OCI-LY7 (cell line): ENCODE measurements around the gene GLP1R. TPM values are rescaled to one million over a fixed set of nuclear protein-coding genes. Genes with fewer than 3 reads are reported as not detected.

Source experiments
- BruUV-seq: library from RNA; stranded (reverse); fragments of 400-500 nt; replicated peaks from 2 replicates; lab custom pipeline; 2021; lab: Mats Ljungman, UMichigan
- CTCF ChIA-PET: fragments of 300-600 bp; sonication (Branson Sonifier 250); formaldehyde crosslinking; loops from one replicate; lab custom pipeline; 2022; ENCODE audit warnings: antibody characterized with exemption; ENCODE audit not compliant: unreplicated experiment; lab: Charles Lee
- POLR2A ChIA-PET: fragments of 300-600 bp; sonication (Branson Sonifier 250); formaldehyde crosslinking; loops from one replicate; lab custom pipeline; 2022; ENCODE audit warnings: antibody characterized with exemption; lab: Charles Lee
- DNase-seq: peaks from one replicate; pipeline ENCODE4 v3.0.0-alpha.2; 2015; ENCODE audit warnings: low spot score
- H2AFZ ChIP-seq: fragments of 200-600 bp; sonication (generic), shearing (Covaris generic); 2 replicates; pipeline ENCODE4 v1.6.1; 2014; ENCODE audit warnings: mild to moderate bottlenecking, antibody characterized with exemption, low read length, moderate library complexity
- H3K27ac ChIP-seq: fragments of 200-600 bp; sonication (generic); 2 replicates; pipeline ENCODE4 v1.5.1; 2014; ENCODE audit warnings: mixed run types, low read depth, mild to moderate bottlenecking, moderate library complexity, low read length, inconsistent platforms; ENCODE audit not compliant: poor library complexity, severe bottlenecking
- H3K36me3 ChIP-seq: fragments of 200-600 bp; sonication (generic); 2 replicates; pipeline ENCODE4 v1.6.1; 2014; ENCODE audit warnings: mild to moderate bottlenecking, antibody characterized with exemption, low read length, moderate library complexity, mixed read lengths; ENCODE audit not compliant: insufficient read depth
- H3K4me1 ChIP-seq: fragments of 200-600 bp; sonication (generic); 2 replicates; pipeline ENCODE4 v1.5.1; 2014; ENCODE audit warnings: mild to moderate bottlenecking, low read length; ENCODE audit not compliant: insufficient read depth, poor library complexity, severe bottlenecking
- H3K4me2 ChIP-seq: fragments of 200-600 bp; sonication (generic); 2 replicates; pipeline ENCODE4 v1.6.1; 2014; ENCODE audit warnings: mild to moderate bottlenecking, low read length
- H3K4me3 ChIP-seq: fragments of 200-600 bp; sonication (generic); 2 replicates; pipeline ENCODE4 v1.5.1; 2014; ENCODE audit warnings: mild to moderate bottlenecking, low read depth, low read length; ENCODE audit not compliant: poor library complexity, severe bottlenecking
- H3K79me2 ChIP-seq: fragments of 200-600 bp; sonication (generic); 2 replicates; pipeline ENCODE4 v1.6.1; 2016; ENCODE audit warnings: low read depth, mild to moderate bottlenecking, low read length, moderate library complexity, mixed read lengths; ENCODE audit not compliant: insufficient read depth
- H3K9me2 ChIP-seq: fragments of 200-600 bp; sonication (generic); 2 replicates; pipeline ENCODE4 v1.6.1; 2016; ENCODE audit warnings: mild to moderate bottlenecking, low read length, mixed read lengths; ENCODE audit not compliant: insufficient read depth
- H3K9me3 ChIP-seq: fragments of 200-600 bp; sonication (generic); 2 replicates; pipeline ENCODE4 v1.6.1; 2014; ENCODE audit warnings: mild to moderate bottlenecking, mixed run types, low read length, mixed read lengths
- H4K20me1 ChIP-seq: fragments of 200-600 bp; sonication (generic); 2 replicates; pipeline ENCODE4 v1.6.1; 2014; ENCODE audit warnings: mild to moderate bottlenecking, antibody characterized with exemption, low read length, moderate library complexity, mixed read lengths; ENCODE audit not compliant: insufficient read depth
- CTCF ChIP-seq: fragments of 200-600 bp; sonication (generic); conservative IDR thresholded peaks from 2 replicates; pipeline ENCODE4 v1.5.1; 2014; ENCODE audit warnings: mild to moderate bottlenecking, antibody characterized with exemption, low read length, moderate library complexity, mixed read lengths
- EZH2phosphoT487 ChIP-seq: fragments of 200-600 bp; sonication (generic); IDR thresholded peaks from 2 replicates; pipeline ENCODE4 v1.6.1; 2018; ENCODE audit warnings: low read depth, borderline replicate concordance, mild to moderate bottlenecking, mixed run types, antibody characterized with exemption, low read length, moderate library complexity, mixed read lengths
- intact Hi-C: fragments of 100-400 bp; cut with micrococcal nuclease; formaldehyde crosslinking; loops from one replicate; pipeline ENCODE4 v1.10.0; 2022; ENCODE audit not compliant: unreplicated experiment
- total RNA-seq, 2 experiments: library from RNA; depleted of rRNA in 1 of 2; stranded (reverse); fragments of >200 nt in 1 of 2; shearing (Covaris generic) in 1 of 2; gene quantifications; 2 replicates each; pipeline ENCODE4 v1.2.3, GENCODE V29; 2014 to 2022

Gene GLP1R
- total RNA-seq, 2 experiments from 2014 or later = not detected

- ChIA-PET CTCF (no interaction called here), POLR2A (no interaction called here)
- DNase-seq = no peak
- Histone ChIP-seq H3K79me2 (no peaks in the 10 kb centered on the region), H3K36me3 (no peaks in the 10 kb centered on the region), H3K4me3 (no peak overlapping the region), H4K20me1 (no peaks in the 10 kb centered on the region), H2AFZ (no peak overlapping the region), H3K4me2 (no peak overlapping the region), H3K27ac (no peak overlapping the region), H3K4me1 (no peaks in the 10 kb centered on the region), H3K9me2 (no peaks in the 10 kb centered on the region), H3K9me3 (no peaks in the 10 kb centered on the region)
- intact Hi-C loops = no loop called here
- BruUV-seq = no TSS peak
- TF ChIP-seq EZH2phosphoT487 (no peak), CTCF (no peak)
Observed at GRCh38 chr6:39058471-39059147, 10.0 kb downstream of the GLP1R start.

- H3K4me3 ChIP-seq = no peak overlapping the region
- H3K9me2 ChIP-seq = no peaks in the 10 kb centered on the region
- intact Hi-C loops = no loop called here
- BruUV-seq = no TSS peak
- H4K20me1 ChIP-seq = no peaks in the 10 kb centered on the region
- H3K9me3 ChIP-seq = no peaks in the 10 kb centered on the region
- H3K27ac ChIP-seq = no peak overlapping the region
- DNase-seq = no peak
- no peaks in the 10 kb centered on the region for H3K4me1 ChIP-seq
- no peak overlapping the region for H3K4me2 ChIP-seq
- POLR2A ChIA-PET = no interaction called here
- H3K36me3 ChIP-seq = no peaks in the 10 kb centered on the region
- no peaks in the 10 kb centered on the region for H3K79me2 ChIP-seq
- TF ChIP-seq CTCF = no peak
- TF ChIP-seq EZH2phosphoT487 = no peak
- CTCF ChIA-PET = no interaction called here
- no peak overlapping the region for H2AFZ ChIP-seq
Observed at GRCh38 chr6:39059496-39060310, 11.1 kb downstream of the GLP1R start.
